Pancreas (tissue), 10 donors: Measurements from ENCODE around the gene AFM. TPM values are rescaled to one million over a fixed set of nuclear protein-coding genes. Genes with fewer than 3 reads are reported as not detected.

Experiments
- ATAC-seq, 4 donors: fragments of 200-7000 bp; cut with Tn5 transposase; one replicate each; pipeline versions ENCODE4 v1.8.0 to v1.9.1; 2020; ENCODE audit warnings: mild to moderate bottlenecking in 4 of 4, moderate library complexity in 4 of 4
- DNase-seq, 6 donors: peaks; one replicate each; pipeline ENCODE4 v3.0.0-alpha.2; 2020
- FAIRE-seq: peaks from 2 replicates; lab custom pipeline; 2012; peaks lifted over from hg19 to GRCh38; lab: Jason Lieb, UNC
- H3K27ac ChIP-seq, 4 donors: fragments of 200-600 bp; sonication (generic); 1 replicate in 3 of 4; 2 replicates in 1 of 4; pipeline versions ENCODE4 v1.5.0 to v1.8.0; 2020
- H3K27me3 ChIP-seq, 4 donors: fragments of 200-600 bp; one replicate each; pipeline ENCODE4 v1.8.0; 2021
- H3K36me3 ChIP-seq, 3 donors: fragments of 200-600 bp; sonication (generic) in 1 of 3; one replicate each; pipeline versions ENCODE4 v1.5.0 to v1.8.0; 2020 to 2021
- H3K4me1 ChIP-seq, 3 donors: fragments of 200-600 bp; one replicate each; pipeline ENCODE4 v1.8.0; 2021
- H3K4me3 ChIP-seq, 4 donors: fragments of 200-600 bp; sonication (generic) in 2 of 4; one replicate each; pipeline versions ENCODE4 v1.5.0 to v1.8.0; 2020 to 2021
- H3K9me3 ChIP-seq, 4 donors: fragments of 200-600 bp; one replicate each; pipeline ENCODE4 v1.8.0; 2021
- CTCF ChIP-seq, 4 donors: fragments of 200-600 bp; sonication (generic) in 3 of 4; IDR thresholded peaks; one replicate each; pipeline versions ENCODE4 v1.5.0 to v1.8.0; 2021; ENCODE audit warnings: antibody characterized with exemption in 4 of 4
- WGBS, 2 donors: extraction: QIAGEN DNeasy Blood & Tissue Kit; methylation state at CpG; one replicate each; pipeline ENCODE4 v1.1.7; 2013; 5-methylcytosine and 5-hydroxymethylcytosine counted together
- intact Hi-C, 3 donors: fragments of 100-400 bp; cut with DNase I; formaldehyde crosslinking; loops; one replicate each; pipeline versions ENCODE4 v1.11.1 to v1.14.2; 2022
- polyA plus RNA-seq, 2 donors: library from polyadenylated mRNA; stranded (reverse); fragments of 200-250 nt; gene quantifications; one replicate each; pipeline ENCODE4 v1.2.3, GENCODE V29; 2013
- total RNA-seq, 6 donors: library from RNA; stranded (reverse); fragmentation: NEBNext Ultra II Directional in 4 of 6; extraction: Animal tissue kit (Norgen Biotek cat#: 25700) in 4 of 6; gene quantifications; one replicate each; pipeline versions ENCODE4 v1.2.1 to v1.2.4, GENCODE V29; 2021 to 2023
- donor health status: healthy with polysubstance abuse.
- donor health status: DM: no; HTN: no; CAD: no; lungs with moderate emphysema.
- donor health status: DM: no; HTN: no; CAD: no.
- donor health status: control.
- donor health status: control.
- donor health status: Bipolar disorder and iron deficiency.
- donor health status: DM: yes; HTN: yes; CAD: no.
- donor health status: DM: no; HTN: no; CAD: no.
- donor health status: DM: no; HTN: no; CAD: no.
- donor health status: DM: yes; HTN: yes; CAD: no.

Gene AFM
- total and polyA plus RNA-seq, 8 donors = 0.08 to 0.82 (median 0.21) TPM

GRCh38 chr4:73487233-73487632, 5.7 kb downstream of the AFM start:
- H3K27me3 ChIP-seq = no peaks in the 10 kb centered on the region
- no peak for TF ChIP-seq CTCF (IDR thresholded peaks at IDR 0.05)
- intact Hi-C loops = no loop called here
- H3K9me3 ChIP-seq = no peaks in the 10 kb centered on the region
- H3K4me1 ChIP-seq = peaks cover 0 to 6% (median 4%) of the 10 kb centered on the region in 3 donors
- DNase-seq (no peak), ATAC-seq (no peak), FAIRE-seq (no peak)
- H3K36me3 ChIP-seq = no peaks in the 10 kb centered on the region
- H3K27ac ChIP-seq = no peak overlapping the region
- WGBS, 2 donors = 91 to 95% methylated on average over 1 of the region's 1 CpG
- no peak overlapping the region for H3K4me3 ChIP-seq

- intact Hi-C loops = no loop called here
- Histone ChIP-seq H3K4me1 (peaks cover 9 to 20% (median 12%) of the 10 kb centered on the region in 3 donors), H3K36me3 (no peaks in the 10 kb centered on the region), H3K27ac (peak overlapping the region; percentile 22 to 72 (median 54)), H3K9me3 (no peaks in the 10 kb centered on the region), H3K27me3 (no peaks in the 10 kb centered on the region), H3K4me3 (no peak overlapping the region)
- peak; percentile 71 to 95 (median 89) for ATAC-seq
- FAIRE-seq = no peak
- WGBS, 2 donors = 31 to 34% methylated on average over 4 of the region's 4 CpGs
- no peak for DNase-seq
- TF ChIP-seq CTCF (IDR thresholded peaks at IDR 0.05) = no peak
Measured at GRCh38 chr4:73499996-73500765, 18.6 kb downstream of the AFM start.

DNA sequence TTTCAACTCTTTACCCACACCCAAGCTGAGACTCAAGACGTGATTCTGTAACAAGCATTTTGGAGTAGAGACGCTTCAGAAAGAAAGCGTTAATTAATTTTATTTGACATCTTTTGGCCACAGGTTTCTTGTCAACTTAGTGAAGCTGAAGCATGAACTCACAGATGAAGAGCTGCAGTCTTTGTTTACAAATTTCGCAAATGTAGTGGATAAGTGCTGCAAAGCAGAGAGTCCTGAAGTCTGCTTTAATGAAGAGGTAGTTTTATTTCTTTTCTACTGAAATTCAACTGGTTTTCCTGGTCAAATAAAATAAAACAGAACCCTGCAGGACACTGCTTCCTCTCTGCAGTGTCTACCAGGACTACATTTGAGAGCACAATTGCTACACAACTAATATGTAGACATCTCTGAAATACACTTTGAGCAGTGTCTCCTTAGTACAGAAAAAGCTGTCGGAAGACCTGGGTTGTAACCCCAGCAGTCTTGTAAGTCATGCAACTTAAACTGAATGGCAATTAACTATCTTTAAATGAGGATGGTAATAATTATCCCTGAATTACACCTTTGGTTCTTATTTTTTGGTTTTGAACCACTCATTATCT, 20.2 kb downstream of the AFM start:
- ATAC-seq (peak in 1 of 4 donors; percentile 41), DNase-seq (no peak), FAIRE-seq (no peak)
- TF ChIP-seq CTCF (IDR thresholded peaks at IDR 0.05) = no peak
- 73 to 75% methylated on average over 5 of the region's 5 CpGs for WGBS, 2 donors
- intact Hi-C loops = no loop called here
- Histone ChIP-seq H3K9me3 (no peaks in the 10 kb centered on the region), H3K4me1 (peaks cover 9 to 20% (median 12%) of the 10 kb centered on the region in 3 donors), H3K36me3 (no peaks in the 10 kb centered on the region), H3K4me3 (no peak overlapping the region), H3K27me3 (no peaks in the 10 kb centered on the region), H3K27ac (no peak overlapping the region)

GRCh38 chr4:73505567-73505966, 24.0 kb downstream of the AFM start:
- intact Hi-C loops = no loop called here
- Histone ChIP-seq H3K36me3 (no peaks in the 10 kb centered on the region), H3K9me3 (no peaks in the 10 kb centered on the region), H3K27ac (no peak overlapping the region), H3K4me1 (peaks cover 0 to 19% (median 4%) of the 10 kb centered on the region in 3 donors), H3K27me3 (no peaks in the 10 kb centered on the region), H3K4me3 (no peak overlapping the region)
- DNase-seq = no peak
- no peak for TF ChIP-seq CTCF (IDR thresholded peaks at IDR 0.05)
- FAIRE-seq = no peak
- ATAC-seq = no peak
- whole genome bisulfite sequencing, 2 donors = 85 to 91% methylated on average over 2 of the region's 2 CpGs

DNA sequence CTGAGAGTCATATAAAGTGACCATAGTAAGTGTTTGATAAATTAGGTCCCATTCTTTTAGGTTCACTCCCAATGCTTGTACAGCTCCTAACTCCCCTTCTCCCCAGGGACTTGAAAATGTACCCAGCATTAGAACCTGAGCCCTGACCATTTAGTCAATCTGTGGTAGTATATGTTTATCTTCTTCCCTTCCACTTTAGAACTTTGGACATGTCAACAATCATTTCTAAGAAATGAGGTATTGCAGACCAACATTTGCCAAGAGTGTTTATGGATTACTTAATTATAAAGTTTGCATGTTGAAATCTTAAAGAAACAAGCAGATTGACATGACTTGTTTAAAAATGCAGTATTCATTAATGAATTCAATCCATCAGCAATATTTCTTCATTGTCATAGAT, 26.0 kb downstream of the AFM start:
- H3K27me3 ChIP-seq = no peaks in the 10 kb centered on the region
- H3K36me3 ChIP-seq = no peaks in the 10 kb centered on the region
- intact Hi-C loops = no loop called here
- no peak for DNase-seq
- TF ChIP-seq CTCF (IDR thresholded peaks at IDR 0.05) = no peak
- H3K27ac ChIP-seq = no peak overlapping the region
- H3K4me3 ChIP-seq = no peak overlapping the region
- peaks cover 0 to 8% (median 0%) of the 10 kb centered on the region in 3 donors for H3K4me1 ChIP-seq
- ATAC-seq = peak in 2 of 4 donors; percentile 27 to 37
- H3K9me3 ChIP-seq = no peaks in the 10 kb centered on the region
- no peak for FAIRE-seq
